Jurkat, Clone E6-1 (cell line): ENCODE measurements around the gene CDC42EP5. TPM values are rescaled to one million over a fixed set of nuclear protein-coding genes. Genes with fewer than 3 reads are reported as not detected.
"Not testable (repeated sequence)": the region's sequence is repeated elsewhere in the genome, so short reads cannot be mapped to it uniquely, and the experiment has no call there.

ENCODE experiments used
- DNase-seq: peaks from one replicate; pipeline ENCODE4 v3.0.0-alpha.2; 2011; ENCODE audit warnings: low read depth, low spot score
- H3K4me3 ChIP-seq: 2 replicates; pipeline ENCODE4 v1.5.1; 2011; ENCODE audit warnings: mild to moderate bottlenecking, low read length, control low read depth, moderate library complexity
- polyA plus RNA-seq: library from polyadenylated mRNA; unstranded; fragments of >200 nt; gene quantifications from one replicate; pipeline ENCODE4 v1.2.1, GENCODE V29; 2012; ENCODE audit warnings: missing spikeins; ENCODE audit not compliant: insufficient read length, insufficient read depth

Gene CDC42EP5, protein sequence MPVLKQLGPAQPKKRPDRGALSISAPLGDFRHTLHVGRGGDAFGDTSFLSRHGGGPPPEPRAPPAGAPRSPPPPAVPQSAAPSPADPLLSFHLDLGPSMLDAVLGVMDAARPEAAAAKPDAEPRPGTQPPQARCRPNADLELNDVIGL
- not detected for polyA plus RNA-seq

DNA sequence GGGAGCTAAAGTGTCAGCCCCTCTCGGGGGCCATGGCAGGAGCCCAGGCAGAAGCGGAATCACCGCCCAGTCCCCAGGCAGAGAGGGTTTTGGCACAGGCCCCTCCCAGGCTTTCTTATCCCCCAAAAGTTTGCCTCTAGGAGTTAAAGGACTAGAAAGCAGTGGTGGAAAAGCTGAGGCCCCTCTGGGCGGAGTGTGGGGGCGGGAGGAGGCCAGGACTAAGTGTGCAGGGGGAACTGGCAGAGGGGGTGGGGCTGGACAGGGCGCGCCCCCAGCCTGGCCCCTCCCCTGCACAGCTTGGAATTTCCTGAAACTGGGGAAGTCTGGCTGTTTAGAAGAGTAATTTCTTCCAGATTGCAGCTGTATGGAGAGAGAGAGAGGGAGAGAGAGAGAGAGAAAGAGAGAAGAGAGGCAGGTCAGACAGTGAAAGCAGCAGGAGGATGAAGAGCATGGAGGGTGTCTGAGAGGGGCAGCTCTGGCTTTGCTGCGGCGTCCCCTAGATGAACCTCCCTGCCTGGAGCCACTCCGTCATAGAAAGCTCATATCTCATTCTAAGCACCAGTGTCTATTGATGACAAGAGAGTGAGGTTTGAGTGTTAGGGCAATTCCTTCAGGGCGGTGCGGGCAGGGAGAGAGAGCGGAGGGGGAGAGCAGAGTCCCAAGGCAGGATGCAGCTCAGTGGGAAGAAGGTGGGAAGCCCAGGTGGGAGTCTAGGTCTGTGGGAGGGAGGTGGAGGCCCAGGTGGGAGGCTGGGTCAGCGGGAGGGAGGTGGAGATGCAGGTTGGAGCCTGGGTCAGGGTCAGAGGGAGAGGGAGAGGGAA is at the start of gene CDC42EP5:
Gene CDC42EP5, minus strand, starts transcription at position 226 of the 821 bp plus-strand sequence. CDS start 7,749 bp downstream, outside the sequence.
- no peak for DNase-seq
- no peak within 1 kb of the TSS for H3K4me3 ChIP-seq

DNA sequence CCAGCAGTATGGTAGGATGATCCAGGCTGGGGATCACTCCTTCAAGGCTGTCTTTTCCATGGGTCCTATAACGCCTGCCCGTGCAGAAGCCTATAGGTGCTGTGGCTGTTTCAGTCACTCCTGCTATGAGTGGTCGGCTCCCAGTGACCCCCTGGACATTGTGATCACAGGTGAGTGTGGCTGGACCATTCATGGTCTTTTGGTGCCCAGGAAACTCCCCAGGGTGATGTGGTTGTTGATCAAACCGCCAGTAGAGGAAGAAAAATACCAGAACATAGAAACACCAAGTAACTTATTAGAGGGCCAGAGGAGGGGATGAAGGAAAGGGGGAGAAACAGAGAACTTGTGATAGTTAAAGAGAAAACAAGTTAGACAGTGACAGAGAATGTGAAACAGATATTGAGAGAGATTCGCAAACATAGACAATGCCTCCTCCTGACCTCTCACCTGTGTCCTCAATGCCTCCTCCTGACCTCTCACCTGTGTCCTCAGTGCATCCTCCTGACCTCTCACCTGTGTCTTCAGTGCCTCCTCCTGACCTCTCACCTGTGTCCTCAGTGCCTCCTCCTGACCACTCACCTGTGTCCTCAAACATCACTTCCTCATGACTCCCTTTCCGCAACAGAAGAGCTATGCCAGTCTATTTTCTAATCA is 48.9 kb upstream of the CDC42EP5 start:
- DNase-seq, result no peak
- no peak overlapping the region for H3K4me3 ChIP-seq

DNA sequence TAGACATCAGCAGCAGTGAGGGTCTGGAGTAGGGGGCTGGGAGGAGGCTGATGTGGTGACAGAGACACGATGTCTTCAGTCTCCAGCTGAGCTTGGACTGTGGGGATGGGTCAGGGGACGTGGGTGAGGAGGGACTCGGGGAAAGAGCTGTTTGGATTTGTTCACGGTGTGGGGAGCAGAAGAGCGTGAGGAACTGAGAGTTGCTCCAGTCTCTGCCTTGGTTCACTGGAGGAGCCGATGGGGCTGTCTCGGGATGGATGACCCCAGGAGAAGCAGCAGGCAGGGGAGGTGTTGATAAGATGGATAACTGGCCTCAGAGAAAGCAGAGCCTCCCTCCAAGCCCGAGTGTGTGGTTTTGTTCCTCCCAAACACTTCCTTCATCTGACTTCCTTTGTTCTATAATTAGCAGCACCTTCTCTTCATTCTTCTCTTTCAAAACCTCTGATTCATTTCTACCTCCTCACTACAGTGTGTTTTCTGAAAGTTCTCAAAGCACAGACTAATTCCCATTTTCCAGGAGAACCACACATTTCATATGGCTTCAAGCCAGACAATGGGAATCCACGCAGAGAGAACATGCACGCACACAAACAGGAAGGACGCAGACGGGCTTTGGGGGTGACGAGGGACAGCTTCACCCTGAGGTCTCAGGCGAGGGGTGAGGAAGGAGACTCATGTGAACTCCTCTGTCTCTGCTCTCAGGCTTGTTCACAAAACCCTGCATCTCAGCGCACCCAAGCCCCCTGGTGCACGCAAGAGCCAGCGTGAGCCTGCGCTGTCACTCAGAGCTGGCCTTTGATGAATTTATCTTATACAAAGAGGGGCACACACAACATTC is 48.1 kb upstream of the CDC42EP5 start:
- DNase-seq, result peak; percentile 25
- H3K4me3 ChIP-seq, result peak overlapping the region; percentile 17

DNA sequence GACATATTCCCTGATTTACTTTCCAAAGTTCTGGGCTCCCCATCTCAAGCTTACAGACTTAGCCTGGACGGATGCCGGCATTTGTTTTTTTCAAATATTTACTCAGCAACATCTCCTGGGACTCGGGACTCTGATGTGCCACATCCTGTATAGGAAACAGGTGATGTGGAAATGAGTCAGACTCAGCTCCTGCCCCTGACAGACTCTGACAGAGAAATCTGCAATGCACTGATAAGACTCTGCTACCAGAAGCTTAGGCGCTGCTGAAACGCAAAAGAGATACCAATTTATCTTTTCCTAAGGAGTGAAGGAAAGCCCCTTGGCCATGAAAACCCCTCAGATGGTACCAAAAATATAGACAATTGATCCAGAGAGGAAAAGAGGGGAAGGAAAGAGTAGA is 45.7 kb upstream of the CDC42EP5 start:
- DNase-seq, result peak; percentile 80
- no peak overlapping the region for H3K4me3 ChIP-seq

DNA sequence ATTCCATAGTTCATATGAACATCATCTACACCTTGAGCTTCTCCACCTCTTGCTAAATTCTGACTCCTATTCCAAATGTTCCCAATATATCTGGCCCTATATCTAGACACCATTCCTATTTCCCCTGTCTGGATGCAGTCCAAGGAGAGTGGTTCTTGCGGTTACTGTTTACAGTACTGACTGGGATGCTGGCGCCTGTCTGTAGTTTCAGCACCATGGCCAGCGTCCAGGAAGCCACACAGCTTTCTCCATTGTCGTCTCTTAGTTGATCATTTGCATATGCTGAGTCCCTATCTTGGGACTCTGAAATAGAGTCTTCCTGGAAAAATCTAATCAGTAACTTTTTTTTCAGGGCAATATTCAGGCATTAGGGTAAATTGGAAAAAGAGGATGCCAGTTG is 44.4 kb upstream of the CDC42EP5 start:
- no peak overlapping the region for H3K4me3 ChIP-seq
- DNase-seq, result peak; percentile 72

DNA sequence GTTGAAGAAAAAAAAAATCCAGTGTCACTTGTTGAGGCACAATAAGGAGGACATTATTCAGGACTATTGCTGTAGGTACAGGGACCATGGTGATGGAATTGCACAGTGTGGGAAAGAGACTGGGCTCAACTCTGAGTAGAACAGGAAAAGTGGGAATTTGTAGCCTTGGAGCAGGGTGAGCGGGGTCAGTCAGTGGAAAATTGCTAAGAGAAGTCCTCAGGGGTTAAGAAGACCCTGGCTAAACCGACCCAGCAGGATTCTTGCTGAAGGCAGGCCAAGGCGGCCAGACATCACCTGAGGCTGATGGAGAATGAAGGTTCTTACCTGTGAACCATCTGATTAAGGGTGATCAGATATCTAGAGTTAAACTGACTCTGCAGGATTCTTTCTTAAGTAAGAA is 42.1 kb upstream of the CDC42EP5 start:
- no peak overlapping the region for H3K4me3 ChIP-seq
- no peak for DNase-seq

DNA sequence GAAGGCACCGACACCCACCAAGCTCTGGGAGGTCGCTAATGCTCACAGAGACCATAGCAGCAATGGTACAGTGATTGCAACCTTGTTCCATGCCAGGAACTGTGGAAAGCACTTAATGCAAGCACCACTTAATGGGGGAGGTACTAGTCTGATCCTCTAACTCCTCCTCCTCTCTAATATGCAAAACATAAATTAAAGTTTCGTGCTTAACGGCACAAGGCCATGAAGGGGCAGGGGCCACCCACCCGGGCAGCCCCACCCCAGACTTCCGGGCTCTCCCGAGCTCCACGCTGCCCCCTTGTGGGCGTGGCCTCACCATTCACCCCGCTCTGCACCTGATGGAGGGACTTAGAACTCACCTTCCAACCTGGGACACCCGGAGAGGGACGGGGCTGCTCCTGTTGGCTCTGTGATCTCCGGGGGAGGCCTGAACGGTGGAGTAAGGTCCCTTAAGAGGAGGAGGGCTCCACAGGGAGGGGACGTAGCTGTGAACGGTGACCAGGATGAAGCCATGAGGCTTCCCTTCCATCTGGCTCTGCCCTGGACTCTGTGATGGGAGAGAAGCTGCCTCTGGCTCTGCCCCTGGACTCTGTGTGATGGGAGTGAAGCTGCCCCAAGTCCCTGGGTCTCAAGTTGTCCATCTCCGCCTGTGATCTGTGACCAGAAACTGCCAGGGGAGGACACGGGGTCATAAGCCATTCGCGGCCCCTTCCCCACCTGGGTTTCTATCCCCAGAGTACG is 36.3 kb upstream of the CDC42EP5 start:
- DNase-seq, H3K4me3 ChIP-seq: not testable (repeated sequence)

DNA sequence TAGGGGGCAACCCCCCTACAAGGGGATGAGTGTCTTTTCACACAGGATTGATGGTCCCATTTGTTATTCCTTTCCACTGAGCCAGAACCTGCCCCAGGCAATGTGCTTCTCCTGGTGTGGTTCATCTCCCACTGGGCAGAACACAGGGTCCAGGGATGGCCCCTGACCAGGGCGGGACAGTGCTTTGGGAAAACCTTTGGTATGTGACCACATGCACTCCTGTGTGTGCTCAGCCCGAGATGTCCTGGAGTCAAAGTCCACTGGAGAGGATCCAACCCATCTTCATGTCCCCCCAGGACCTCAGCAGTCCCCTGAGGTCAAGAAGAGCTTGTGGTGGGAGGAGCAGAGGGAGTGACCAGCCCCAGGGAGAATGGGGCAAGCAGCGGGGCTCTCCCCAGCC is 35.4 kb upstream of the CDC42EP5 start:
- not testable (repeated sequence) for DNase-seq, H3K4me3 ChIP-seq

DNA sequence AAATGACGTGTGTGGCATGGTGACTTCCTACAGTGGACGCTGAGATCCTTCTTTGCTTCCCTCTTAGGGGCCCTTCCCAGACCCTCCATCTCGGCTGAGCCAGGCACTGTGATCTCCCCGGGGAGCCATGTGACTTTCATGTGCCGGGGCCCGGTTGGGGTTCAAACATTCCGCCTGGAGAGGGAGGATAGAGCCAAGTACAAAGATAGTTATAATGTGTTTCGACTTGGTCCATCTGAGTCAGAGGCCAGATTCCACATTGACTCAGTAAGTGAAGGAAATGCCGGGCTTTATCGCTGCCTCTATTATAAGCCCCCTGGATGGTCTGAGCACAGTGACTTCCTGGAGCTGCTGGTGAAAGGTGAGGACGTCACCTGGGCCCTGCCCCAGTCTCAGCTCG is 34.7 kb upstream of the CDC42EP5 start:
- DNase-seq, result no peak
- no peak overlapping the region for H3K4me3 ChIP-seq

DNA sequence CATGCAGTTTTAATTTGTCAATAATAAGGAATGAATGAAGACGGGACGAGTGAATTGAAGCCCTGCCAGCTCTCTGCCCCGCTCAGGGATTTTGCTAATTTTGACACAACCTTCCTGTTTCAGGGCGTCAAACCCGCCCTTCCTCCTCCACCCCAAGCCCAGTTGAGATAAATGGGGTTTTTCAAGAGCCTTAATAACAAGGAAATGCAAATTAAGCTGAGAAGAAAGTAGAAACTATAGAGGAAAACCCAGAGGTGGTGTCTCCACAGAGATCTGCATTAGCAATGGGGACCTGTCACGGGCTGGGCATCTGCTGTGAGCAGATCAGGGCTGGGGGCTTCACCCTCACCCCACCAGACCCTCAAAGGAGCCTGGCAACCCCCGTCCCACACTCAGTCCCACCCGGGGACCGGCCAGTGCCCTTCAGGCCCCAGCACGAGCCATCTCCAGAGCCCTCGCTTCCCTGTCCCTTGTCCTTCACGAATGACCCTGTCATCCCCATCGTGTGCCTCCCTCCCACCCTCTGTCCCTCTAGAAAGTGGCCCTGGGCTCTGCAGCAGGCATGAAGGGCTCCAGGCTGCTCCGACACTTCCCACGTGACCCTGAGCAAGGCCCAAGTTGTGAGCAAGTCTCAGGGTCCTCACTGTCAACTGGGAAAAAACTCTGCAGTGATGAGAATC is 34.1 kb upstream of the CDC42EP5 start:
- DNase-seq, H3K4me3 ChIP-seq: not testable (repeated sequence)

DNA sequence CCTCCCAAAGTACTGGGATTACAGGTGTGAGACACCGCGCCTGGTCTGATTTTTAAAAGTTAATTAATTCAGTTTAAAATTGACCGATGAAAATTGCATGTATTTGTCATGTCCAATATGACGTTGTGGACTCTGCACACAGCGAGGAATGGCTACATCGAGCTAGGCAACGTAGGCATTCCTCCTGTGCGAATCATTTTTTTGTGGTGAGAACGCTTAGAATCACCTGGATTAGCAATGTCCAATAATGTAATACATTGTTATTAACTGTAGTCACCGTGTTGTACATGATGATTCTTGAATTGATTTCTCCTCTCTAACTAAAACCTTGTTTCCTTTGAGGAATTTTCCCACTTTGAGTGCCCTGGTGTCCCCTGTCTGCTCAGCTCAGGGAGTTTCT is 33.0 kb upstream of the CDC42EP5 start:
- no peak for DNase-seq
- no peak overlapping the region for H3K4me3 ChIP-seq

DNA sequence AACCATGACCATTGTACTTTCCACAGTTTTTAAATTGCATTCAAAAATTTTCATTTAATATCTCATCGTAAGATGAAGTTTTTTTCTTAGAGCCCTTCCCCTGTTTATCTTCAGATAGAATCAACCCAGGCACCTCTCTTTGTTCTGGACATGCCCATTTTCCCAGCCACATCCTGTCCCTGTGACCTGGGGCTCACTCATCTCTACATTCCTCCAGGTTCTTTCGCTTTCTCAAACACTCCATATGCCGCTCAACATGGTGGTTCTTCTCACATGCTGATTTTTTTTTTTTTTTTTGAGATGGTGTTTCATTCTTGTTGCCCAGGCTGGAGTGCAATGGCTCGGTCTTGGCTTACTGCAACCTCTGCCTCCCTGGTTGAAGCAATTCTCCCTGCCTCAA is 32.4 kb upstream of the CDC42EP5 start:
- H3K4me3 ChIP-seq, DNase-seq: not testable (repeated sequence)

DNA sequence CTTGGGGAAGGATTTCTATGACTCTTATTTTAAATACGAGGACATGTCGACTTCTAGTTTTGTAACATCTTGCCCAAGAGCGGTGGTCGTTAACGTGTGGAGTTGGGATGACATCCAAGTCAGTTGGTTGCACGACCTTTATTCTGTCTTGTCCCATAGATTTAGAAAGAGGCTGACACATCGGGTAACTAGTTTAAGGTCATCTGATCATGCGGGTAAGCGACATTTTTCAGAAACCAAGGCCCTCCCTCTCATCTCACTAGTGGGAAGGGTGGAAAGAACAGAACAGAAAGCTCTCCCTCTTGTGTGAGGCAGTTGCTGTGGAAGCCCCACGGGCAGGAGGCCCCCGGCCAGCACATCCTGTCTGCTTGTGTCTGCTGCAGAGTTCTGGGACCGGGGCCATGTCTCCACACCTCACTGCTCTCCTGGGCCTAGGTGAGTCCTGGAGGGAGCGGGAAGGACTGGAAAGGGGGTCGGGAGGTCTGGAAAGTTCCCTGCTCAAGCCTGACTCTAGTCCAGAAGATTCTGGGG is 29.5 kb upstream of the CDC42EP5 start, which contains the start of gene LAIR2:
Gene LAIR2, plus strand, starts transcription at position 314 of the 531 bp plus-strand sequence. Its CDS starts 88 bp downstream, at position 402.
- DNase-seq, result no peak
- H3K4me3 ChIP-seq, result peak within 1 kb of the TSS; percentile 38

DNA sequence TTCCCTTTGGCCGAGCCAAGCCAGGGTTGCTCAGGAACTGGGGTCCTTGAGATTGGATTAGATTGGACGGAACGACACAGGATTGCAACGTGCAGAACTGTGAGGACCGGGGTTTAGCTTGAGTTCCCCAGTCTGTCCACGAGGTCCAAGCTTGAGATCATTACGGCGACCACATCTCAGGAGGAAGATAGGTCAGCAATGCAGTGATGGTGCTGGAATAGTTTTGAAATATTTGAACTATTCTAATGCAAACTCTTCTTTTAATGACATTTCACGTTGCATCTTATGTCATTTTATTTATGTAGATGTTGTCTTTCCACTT is 25.3 kb upstream of the CDC42EP5 start:
- not testable (repeated sequence) for DNase-seq
- peak overlapping the region; percentile 38 for H3K4me3 ChIP-seq

DNA sequence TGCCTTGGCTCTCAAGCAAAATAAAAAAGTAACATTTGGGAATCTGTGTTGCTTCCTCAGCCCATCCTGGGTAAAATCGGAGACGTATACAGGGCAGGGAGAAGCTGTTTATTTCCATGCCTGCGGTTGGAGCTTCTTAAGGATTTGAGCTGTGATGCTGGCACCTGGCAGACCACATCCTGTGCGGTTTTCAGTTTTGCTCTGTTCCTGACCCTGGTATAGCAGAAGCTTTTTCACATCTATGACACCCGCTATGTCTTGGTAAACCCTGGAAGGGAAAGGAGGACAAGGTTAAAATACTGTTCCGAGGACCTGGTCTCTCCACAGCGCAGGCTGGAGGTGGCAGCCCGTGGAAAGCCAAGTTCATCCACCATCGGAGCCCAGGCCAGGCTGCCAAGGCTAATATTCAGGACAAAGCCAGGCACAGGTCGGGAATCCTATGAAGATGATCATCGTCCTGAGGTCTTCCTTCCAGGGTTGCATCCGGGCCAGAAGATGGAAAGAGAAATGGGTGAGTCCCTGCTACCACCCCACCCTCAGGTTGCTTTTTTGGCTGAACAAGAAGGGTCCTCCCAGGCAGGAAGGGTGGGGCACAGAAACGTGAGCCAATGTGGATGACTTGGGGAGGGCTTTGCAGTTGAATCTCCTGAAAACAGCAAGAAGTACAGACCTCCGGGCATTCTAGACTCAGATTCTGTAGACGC is 24.8 kb upstream of the CDC42EP5 start:
- H3K4me3 ChIP-seq, result peak overlapping the region; percentile 38
- DNase-seq, result peak; percentile 60

DNA sequence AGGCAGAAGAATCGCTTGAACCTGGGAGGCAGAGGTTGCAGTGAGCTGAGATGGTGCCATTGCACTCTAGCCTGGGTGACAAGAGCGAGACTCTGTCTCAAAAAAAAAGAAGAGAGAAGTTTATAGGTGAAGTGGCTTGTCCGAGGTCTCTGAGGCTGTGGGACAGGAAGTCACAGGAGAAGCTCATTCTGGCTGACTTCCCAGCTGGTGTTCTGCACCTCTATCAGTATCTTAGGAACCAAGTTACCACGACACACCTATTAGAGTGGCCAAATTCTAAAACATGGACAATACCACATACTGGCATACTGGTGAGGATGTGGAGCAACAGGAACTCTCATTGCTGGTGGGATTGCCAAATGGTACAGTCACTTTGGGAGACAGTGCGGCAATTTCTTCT is 22.2 kb upstream of the CDC42EP5 start:
- not testable (repeated sequence) for DNase-seq, H3K4me3 ChIP-seq

DNA sequence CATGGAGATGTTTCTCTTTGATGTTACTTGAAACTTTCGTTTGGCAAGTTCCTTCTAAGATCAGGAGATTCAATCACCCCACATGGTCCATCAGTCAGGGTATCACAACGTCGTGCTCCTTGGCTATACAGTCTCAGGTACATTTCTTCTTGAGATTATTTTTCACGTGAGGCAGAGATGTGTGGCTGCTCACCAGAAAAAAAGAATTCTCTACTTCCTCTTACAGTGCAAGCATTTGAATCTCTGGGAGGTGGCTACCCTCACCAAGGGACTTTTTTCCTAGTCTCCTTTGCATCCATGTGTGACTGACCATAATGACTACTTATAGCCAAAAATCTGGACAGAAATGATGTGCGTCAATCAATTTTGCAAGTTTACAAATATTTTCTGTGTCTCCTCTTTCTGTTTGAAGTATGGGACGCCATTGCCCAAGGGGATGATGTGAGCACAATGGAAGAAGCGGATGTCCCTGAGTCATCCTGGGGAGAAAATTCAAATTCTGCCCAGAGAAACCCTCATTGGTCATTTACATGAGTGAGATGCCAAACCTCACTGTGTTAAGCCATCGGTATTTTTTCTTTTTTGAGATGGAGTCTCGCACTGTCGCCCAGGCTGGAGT is 21.0 kb upstream of the CDC42EP5 start:
- no peak for DNase-seq
- no peak overlapping the region for H3K4me3 ChIP-seq
